AG04449 (cell line): ENCODE measurements around the gene GAK.

Experiments
- CTCF ChIA-PET: fragments of 350-600 bp; formaldehyde crosslinking; extraction: SDS; loops from one replicate; lab custom pipeline; 2021; ENCODE audit warnings: antibody characterized with exemption; lab: Yijun Ruan, JAX
- POLR2A ChIA-PET: fragments of 400-600, 350-600 bp; formaldehyde crosslinking; extraction: SDS; loops from one replicate; lab custom pipeline; 2020; ENCODE audit warnings: antibody characterized with exemption, inconsistent platforms; lab: Yijun Ruan, JAX
- DNase-seq: peaks from one replicate; pipeline ENCODE4 v3.0.0-alpha.2; 2010; ENCODE audit warnings: low read depth, low spot score
- H3K4me3 ChIP-seq: 2 replicates; pipeline ENCODE4 v1.5.1; 2011; ENCODE audit warnings: low read depth, mild to moderate bottlenecking, control low read depth, low read length
- CTCF ChIP-seq: IDR thresholded peaks from one replicate; pipeline ENCODE4 v1.5.1; 2011; ENCODE audit warnings: mild to moderate bottlenecking, moderate library complexity, low read length, control low read depth, inconsistent platforms; ENCODE audit not compliant: insufficient read depth; ENCODE audit errors: missing control alignments

GAK gene

GRCh38 chr4:968221-968620 is 36.1 kb upstream of the GAK start:
- H3K4me3 ChIP-seq, result no peak overlapping the region
- ChIA-PET POLR2A (no interaction called here), CTCF (no interaction called here)
- no peak for DNase-seq
- no peak for TF ChIP-seq CTCF

GRCh38 chr4:967113-968104 is 35.3 kb upstream of the GAK start:
- no peak overlapping the region for H3K4me3 ChIP-seq
- POLR2A ChIA-PET, result no interaction called here
- CTCF ChIA-PET, result no interaction called here
- DNase-seq, result no peak
- no peak for TF ChIP-seq CTCF

- H3K4me3 ChIP-seq, result no peak overlapping the region
- no peak for TF ChIP-seq CTCF
- DNase-seq, result no peak
- POLR2A ChIA-PET, result no interaction called here
- CTCF ChIA-PET, result interaction anchor here (0.6 kb wide), 1 partner anchor 28 kb away, joined by 3 read pairs; no protein-coding TSS in a partner anchor
Observed at GRCh38 chr4:966266-967112, 34.4 kb upstream of the GAK start.

GRCh38 chr4:965766-966134 is 33.6 kb upstream of the GAK start:
- POLR2A ChIA-PET, result no interaction called here
- no peak for TF ChIP-seq CTCF
- DNase-seq, result no peak
- no peak overlapping the region for H3K4me3 ChIP-seq
- CTCF ChIA-PET, result no interaction called here

GRCh38 chr4:965048-965765 is 33.1 kb upstream of the GAK start:
- no peak for TF ChIP-seq CTCF
- DNase-seq, result no peak
- CTCF ChIA-PET, result no interaction called here
- POLR2A ChIA-PET, result no interaction called here
- H3K4me3 ChIP-seq, result no peak overlapping the region
